ENCODE measurements around the gene METTL5.

GRCh38 chr2:169767243-169767888, 57.3 kb downstream of the METTL5 start:
- TF ChIP-seq, protein P1, sequence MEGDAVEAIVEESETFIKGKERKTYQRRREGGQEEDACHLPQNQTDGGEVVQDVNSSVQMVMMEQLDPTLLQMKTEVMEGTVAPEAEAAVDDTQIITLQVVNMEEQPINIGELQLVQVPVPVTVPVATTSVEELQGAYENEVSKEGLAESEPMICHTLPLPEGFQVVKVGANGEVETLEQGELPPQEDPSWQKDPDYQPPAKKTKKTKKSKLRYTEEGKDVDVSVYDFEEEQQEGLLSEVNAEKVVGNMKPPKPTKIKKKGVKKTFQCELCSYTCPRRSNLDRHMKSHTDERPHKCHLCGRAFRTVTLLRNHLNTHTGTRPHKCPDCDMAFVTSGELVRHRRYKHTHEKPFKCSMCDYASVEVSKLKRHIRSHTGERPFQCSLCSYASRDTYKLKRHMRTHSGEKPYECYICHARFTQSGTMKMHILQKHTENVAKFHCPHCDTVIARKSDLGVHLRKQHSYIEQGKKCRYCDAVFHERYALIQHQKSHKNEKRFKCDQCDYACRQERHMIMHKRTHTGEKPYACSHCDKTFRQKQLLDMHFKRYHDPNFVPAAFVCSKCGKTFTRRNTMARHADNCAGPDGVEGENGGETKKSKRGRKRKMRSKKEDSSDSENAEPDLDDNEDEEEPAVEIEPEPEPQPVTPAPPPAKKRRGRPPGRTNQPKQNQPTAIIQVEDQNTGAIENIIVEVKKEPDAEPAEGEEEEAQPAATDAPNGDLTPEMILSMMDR (IDR thresholded peaks at IDR 0.05; ENCODE audit: poor library complexity), result peak; percentile 74
- TF ChIP-seq EZH2 (IDR thresholded peaks at IDR 0.05; ENCODE audit: borderline replicate concordance) (no peak), EZH2phosphoT487 (IDR thresholded peaks at IDR 0.05; ENCODE audit: low read depth, severe bottlenecking, unreplicated experiment) (no peak)
